NCI-H345 treated with DMSO at 0.1 percent for 48 hours (cell line): ENCODE measurements around the gene HLA-DQB1.
"Not testable (repeated sequence)": the region's sequence is repeated elsewhere in the genome, so short reads cannot be mapped to it uniquely, and the experiment has no call there.

Experiments
- DNase-seq: peaks from one replicate; lab custom pipeline; 2025; ENCODE audit not compliant: unreplicated experiment; lab: John Stamatoyannopoulos, UW

HLA-DQB1 gene

DNA sequence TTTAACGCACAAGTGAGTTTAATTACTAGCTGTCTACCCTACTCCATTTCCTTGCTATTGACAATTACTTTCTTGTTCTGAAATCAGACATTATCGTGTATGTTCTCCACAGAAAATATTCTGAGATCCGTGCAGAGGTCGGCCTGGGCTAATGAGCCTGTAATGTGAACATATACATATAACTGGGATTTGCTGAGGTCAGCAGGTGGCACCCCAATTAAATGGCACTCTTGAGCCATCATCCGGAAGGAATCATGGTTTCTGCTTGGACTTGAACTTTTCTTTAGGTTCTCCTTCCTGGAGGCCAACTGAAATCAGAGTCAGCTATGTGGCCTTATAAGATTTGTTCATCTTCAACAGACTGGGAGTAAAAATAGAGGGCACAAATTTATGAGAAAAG, 3.6 kb downstream of the HLA-DQB1 start:
- DNase-seq: no peak

DNA sequence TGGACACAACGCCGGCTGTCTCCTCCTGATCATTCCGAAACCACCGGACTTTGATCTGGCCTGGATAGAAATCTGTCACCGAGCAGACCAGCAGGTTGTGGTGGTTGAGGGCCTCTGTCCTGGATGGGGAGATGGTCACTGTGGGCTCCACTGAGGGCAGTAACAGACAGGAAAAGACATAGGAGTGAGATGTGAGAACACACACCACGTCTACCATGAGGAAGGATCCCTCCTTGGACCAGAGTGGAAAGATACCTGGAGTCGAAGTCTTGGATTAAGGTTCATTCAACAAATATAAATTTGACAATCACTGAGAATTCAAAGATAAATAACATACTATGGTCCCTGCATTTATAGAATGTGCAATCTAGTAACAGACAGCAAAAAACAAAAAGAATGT, 4.4 kb downstream of the HLA-DQB1 start:
- DNase-seq: no peak

DNA sequence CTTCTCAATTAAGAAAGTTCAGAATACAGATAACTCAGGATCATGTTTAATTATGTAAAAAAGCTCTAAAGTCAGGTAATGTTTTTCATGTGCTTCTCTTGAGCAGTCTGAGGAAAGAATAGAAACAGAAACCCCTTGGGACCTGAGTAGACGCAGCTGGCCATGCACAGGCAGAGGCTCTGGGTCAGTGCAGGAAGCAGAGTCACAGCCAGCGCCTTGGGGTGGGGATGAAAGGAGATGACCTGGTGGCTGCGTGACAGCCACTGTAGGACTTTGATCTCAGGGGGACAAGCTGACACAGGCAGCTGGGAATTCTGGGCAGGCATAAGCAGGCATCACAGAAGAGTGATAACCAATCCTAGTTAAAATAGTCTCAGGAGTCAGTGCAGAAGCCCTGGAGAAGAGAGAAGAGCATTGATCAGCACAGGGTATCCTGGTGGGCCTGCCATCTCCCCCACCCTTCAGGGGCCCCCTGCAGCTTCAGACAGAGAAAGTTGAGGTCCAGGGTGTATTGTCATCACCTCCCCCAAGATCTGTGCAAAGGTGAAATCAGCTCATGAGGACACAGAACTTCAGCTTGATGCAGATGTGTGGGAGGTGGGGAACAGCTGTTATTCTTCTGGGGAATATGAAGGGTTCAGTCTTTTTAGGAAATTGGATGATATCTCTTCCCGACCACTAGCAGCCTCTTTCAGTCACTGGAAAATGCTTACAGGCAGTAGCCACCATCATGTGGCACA, 6.4 kb downstream of the HLA-DQB1 start:
- no peak for DNase-seq

DNA sequence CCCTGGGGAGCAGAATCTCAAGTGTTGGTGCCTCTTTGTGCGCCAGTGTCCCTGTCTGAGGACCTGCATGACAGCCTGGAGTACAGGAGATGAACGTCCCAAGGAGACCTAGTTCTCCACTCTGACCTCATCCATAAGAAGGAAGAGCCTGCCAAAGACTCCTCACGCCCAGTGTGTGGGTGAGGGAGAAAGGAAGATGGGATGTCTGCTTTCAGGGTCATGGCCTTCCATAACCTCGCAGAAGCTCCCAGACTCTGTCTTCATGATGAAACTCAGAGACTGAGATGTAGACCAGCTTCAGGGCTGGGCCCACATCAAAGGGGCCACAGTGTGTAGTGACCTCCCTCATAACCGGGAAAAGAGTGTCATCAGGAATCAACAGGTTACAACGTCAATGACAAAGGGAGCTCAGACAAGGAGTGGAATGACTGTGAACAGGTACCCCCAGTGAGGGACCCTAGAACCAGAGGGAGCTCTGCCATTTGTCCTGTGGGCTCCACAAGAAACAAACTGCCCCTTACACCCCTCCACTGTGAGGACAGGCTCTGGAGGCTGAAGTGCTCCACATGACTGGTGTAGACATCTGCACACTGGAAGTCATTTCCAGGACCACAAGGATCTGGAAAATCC, 8.1 kb downstream of the HLA-DQB1 start:
- DNase-seq: no peak

DNA sequence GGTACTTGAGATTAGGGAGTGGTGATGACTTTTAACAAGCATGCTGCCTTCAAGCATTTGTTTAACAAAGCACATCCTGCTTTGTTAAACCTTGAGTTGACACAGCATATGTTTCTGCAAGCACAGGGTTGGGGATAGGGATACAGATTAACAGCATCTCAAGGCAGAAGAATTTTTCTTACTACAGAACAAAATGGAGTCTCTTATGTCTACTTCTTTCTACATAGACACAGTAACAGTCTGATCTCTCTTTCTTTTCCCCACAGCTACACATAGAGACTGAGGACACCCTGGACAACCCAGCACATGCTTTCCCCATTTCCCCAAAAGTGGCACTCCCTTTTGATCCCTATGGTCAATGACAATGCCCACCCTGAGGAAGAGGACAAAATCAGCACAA, 8.6 kb downstream of the HLA-DQB1 start:
- not testable (repeated sequence) for DNase-seq

DNA sequence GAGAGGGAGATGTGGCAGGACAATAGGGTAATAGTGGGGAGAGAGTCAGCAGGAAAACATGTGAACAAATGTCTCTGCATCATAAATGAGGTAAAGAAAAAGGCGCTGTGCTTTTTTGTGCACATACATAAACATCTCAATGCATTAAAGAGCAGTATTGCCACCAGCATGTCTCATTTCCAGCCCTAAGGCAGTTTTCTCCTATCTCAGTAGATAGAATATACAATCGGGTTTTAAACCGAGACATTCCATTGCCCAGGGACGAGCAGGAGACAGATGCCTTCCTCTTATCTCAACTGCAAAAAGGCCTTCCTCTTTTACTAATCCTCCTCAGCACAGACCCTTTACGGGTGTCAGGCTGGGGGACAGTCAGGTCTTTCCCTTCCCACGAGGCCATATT, 9.1 kb downstream of the HLA-DQB1 start:
- DNase-seq: not testable (repeated sequence)

DNA sequence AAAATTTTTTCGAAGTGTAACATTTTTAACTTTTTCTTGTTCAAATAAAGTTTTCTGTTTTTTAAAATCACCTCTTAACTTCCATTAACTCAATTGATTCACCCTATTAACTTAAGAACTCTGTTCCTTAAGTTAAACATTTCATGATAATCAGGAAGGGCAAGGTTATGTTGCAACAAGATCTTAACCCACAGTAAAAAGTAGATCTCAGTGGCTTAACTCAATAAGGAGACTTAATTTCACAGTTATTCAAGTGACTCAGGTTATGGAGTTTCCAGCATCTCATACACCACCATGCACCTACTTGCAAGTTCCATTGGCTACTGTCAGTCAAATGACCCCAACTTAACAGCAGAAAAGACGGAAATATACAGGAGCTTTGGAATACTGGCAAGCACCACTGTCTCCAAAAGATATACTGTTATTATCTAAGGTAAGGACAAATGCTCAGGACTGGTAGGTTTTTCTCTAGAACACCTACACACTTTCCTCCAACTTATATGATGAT, 11.2 kb downstream of the HLA-DQB1 start:
- DNase-seq: no peak

DNA sequence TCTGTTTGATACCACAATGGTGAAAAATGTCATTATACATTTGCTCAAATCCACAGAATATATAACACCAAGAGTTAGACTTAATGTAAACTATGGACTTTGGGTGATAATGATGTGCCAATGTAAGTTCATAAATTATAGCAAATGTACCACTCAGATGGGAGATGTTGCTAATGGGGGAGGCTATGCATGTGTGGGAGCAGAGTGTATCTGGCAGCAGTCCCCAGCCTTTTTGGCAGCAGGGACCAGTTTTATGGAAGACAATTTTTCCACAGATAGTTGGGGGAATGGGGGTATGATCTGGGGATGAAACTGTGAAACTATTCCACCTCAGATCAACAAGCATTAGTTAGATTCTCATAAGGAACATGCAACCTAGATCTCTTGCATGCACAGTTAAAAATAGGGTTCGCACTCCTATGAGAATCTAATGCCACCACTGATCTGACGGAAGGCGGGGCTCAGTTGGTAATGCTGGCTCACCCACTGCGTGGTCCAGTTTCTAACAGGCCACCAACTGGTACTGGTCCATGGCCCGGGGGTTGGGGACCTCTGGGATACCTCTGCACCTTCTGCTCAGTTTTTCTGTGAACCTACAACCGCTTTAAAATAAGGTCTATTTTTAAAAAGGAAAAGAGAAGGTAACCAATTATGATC, 21.3 kb downstream of the HLA-DQB1 start:
- DNase-seq: no peak

DNA sequence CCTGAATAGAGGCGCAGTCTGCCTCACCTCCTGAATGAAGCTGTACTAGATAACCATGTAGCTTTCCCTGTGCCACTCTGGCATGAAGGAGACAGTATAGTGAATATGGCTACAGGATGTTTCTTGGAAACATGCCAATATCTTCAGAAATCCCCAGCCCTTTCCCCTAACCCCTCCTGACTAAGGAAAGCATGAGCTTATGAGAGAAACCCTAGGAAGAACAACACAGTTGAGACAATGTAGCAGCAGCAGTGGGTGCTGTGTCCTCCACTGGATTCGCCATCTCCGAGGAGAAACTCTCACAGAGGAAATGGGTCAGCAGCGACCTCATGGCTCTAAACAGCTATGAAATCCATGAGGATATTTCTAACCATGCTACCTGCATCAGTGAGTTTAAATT, 22.6 kb downstream of the HLA-DQB1 start:
- no peak for DNase-seq

DNA sequence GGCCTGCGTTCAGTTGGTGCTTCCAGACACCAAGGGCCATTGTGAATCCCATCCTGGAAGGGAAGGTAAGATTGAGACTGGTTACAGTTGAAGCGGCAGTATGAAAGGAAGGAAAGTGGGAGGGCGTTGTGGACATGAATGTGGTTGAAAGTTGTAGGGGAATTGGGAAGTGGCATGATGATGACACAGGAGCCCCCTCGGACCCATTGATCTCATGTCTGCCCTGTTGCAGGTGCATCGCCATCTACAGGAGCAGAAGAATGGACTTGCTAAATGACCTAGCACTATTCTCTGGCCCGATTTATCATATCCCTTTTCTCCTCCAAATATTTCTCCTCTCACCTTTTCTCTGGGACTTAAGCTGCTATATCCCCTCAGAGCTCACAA, 23.7 kb downstream of the HLA-DQB1 start:
- no peak for DNase-seq

DNA sequence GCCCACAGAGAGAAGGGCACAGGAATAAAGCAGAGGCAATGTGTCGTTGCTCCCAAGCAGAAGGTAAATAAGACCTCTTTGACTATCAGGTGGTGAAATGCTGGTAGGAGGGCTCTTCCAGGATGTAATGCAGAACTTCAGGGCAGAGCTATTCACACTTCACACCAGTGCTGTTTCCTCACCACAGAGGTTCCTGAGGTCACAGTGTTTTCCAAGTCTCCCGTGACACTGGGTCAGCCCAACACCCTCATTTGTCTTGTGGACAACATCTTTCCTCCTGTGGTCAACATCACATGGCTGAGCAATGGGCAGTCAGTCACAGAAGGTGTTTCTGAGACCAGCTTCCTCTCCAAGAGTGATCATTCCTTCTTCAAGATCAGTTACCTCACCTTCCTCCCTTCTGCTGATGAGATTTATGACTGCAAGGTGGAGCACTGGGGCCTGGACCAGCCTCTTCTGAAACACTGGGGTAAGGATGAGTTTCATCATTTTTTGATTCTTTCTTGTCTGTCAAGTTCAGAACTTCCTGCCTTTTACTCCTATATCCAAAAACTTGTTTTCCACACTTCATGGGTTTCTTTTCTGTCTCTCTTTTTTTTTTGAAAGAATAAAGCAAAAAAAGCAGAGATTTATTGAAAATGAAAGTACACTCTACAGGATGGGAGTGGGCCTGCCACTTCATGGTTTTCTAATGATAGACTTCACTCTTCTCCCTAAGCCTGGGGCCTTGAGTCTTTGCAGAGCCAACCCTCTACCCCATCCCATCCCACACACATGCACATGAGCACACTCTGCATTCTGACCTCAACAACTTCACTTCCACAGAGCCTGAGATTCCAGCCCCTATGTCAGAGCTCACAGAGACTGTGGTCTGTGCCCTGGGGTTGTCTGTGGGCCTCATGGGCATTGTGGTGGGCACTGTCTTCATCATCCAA, 24.4 kb downstream of the HLA-DQB1 start:
- DNase-seq: not testable (repeated sequence)

DNA sequence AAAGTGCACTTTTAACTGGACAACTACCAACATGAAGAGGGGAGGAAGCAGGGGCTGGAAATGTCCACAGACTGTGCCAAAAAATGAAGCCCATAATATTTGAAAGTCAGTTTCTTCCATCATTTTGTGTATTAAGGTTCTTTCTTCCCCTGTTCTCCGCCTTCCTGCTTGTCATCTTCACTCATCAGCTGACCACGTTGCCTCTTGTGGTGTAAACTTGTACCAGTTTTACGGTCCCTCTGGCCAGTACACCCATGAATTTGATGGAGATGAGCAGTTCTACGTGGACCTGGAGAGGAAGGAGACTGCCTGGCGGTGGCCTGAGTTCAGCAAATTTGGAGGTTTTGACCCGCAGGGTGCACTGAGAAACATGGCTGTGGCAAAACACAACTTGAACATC, 25.3 kb downstream of the HLA-DQB1 start:
- DNase-seq: no peak

DNA sequence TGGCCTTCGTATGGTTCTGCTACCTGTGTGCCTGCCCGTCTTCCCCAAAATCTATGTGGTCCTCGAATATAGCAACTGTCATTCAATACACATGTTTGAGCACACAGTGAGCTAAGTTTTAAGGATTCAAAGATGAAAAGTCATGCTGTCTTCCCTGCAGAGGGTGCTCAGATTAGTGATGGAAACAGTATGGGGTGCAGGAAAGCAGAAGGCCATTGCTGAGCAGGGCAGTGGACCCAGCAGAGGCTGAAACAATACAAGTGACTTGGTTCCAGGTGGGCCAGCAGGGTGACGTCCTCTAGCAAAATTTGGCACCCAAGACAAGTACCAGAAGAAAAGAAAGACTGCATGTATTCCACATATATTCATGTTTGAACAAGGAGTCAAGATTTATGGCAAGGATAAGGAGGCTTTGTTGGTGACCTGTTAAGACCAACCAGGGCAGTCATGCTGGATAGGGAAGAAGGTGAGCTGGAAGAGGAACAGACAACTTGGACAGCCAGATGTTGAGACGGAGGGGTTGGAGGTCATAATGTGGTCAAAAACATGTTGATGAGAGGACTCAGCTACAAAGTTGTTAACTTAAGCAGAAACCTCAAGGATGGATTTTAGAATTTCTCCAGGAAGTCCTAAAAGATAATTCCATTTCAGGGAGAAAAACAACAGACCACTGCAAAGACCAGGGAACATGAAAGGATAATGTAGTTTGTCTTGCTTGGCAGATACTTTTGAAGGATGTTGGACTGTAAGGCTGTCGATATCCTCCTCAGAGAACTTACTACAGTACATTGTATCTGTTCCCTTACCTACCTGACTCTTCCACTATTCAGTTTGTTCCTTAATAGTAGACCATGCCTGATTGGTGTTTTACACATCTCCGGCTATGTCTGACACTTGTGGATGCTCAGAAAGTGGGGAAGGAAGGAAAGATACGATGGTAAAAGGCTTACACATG, 26.7 kb downstream of the HLA-DQB1 start:
- no peak for DNase-seq

DNA sequence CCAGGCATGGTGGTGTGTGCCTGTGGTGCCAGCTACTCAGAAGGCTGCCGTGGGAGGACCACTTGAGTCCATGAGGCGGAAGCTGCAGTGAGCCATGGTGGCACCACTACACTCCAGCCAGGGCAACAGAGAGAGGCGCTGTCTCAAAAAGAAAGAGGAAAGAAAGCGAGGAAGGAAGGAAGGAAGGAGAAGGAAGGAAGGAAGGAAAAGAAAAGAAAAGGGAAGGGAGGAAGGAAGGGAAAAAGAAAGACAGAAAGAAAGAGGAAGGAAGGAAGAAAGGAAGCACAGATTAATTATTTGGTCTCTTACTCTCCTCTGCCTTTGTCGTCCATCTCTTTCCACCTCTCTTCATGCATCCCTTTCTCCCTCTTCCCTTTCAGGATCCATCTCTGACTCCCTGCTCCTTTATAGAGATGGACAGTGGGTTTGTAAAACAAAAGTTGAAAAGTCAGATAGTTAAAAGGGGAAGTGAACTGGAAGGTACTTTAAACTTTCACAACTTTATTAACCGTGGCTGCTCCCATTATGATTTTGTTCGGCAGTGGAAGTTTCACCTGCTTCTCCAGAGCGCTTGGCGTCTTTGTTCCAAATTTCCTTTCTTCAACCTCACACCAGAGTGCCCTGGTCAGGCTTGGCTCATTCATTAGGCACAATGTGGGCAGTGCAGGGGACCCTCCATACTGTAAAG, 27.8 kb downstream of the HLA-DQB1 start:
- no peak for DNase-seq

DNA sequence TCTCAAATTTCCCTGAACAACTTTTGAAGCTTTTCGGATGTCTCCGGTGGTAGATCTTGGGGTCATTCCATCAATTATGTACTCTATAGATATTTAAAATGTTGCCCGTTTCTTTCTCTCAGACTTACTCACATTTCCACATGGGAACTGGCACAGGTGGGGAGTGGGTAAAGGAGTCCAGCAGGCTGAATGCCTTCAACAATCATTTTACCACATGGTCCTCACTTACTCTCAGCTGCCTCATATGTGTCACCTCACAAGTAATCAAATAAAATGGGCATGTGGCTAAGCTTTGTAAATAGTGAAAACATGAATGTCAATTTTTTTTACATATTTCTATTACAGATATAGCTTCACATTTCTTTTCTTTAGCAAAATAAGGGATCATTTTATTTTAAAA, 28.6 kb downstream of the HLA-DQB1 start:
- DNase-seq: no peak

DNA sequence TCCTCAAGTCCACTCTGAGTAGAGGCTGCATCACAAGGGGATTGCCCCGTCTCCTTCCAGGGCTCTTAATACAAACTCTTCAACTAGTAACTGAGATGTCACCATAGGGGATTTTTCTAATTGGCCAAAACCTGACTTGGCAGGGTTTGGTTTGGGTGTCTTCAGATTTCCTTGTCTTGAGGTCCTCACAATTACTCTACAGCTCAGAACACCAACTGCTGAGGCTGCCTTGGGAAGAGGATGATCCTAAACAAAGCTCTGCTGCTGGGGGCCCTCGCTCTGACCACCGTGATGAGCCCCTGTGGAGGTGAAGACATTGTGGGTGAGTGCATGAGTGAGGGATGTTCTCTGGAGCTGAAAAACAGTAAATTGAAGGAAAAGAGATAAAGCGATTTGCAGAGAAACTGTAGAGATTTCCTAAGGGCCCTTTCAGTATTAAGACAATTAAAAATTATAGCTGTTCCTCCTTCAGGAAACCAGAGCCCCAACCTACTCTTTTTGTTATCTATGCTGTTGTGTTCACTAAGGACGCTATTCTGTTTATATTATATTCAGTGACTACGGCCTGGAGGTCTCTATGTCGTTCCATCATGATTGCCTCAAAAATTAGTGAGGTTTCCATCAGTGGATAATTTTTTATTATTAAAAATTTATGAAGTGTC, 29.1 kb downstream of the HLA-DQB1 start, which contains the start of gene HLA-DQA1:
Gene HLA-DQA1, plus strand, starts transcription at position 188 of the 662 bp plus-strand sequence. Its CDS starts 53 bp downstream, at position 241.
- DNase-seq: no peak

DNA sequence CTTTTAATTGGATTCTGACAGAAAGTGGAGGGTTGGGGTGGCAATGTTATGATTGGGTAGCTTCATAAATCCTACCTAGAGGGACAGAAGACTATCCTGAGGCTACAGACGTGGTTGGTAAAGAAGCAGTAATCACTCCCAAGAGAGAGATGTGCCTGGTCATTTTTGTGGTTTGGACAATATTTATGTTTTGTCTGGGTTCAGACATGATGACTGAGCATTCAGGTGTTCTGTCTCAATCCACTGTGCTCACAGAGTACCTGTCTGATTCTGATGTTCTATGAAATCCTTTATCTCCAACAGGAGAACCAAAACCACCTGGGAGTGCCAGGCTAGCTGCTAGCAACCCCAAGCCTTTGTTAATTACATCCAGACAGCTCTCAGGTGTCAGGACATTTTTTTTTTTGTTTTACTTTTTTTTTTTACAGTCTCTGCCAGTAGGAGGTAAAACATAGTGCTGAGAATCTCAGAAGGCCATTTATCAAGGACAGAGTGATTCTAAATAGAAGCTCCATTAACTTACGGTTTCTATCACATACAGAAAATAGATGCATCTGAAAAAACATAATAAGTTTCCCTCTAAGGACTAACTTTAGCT, 30.8 kb downstream of the HLA-DQB1 start:
- no peak for DNase-seq

DNA sequence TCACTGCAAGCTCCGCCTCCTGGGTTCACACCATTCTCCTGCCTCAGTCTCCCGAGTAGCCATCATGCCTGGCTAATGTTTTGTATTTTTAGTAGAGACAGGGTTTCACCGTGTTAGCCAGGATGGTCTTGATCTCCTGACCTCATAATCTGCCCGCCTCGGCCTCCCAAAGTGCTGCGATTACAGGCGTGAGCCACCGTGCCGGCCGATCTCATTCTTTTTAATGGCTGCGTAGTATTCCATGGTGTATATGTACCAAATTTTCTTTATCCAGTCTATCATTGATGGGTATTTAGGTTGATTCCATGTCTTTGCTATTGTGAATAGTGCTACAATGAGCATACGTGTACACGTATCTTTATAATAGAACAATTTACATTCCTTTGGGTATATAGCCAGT, 36.7 kb downstream of the HLA-DQB1 start:
- DNase-seq: not testable (repeated sequence)
